IMR-90 (cell line): ENCODE data around the gene FDXR. TPM values are rescaled to one million over a fixed set of nuclear protein-coding genes. Genes with fewer than 3 reads are reported as not detected.

ENCODE experiments used
- ATAC-seq: fragments of 200-7000 bp; cut with Tn5 transposase; 2 replicates; pipeline ENCODE4 v1.9.1; 2020; ENCODE audit warnings: low read depth, mild to moderate bottlenecking, moderate library complexity
- BruUV-seq: library from RNA; stranded (reverse); fragments of 400-500 nt; replicated peaks from 2 replicates; lab custom pipeline; 2021; lab: Mats Ljungman, UMichigan
- CTCF ChIA-PET: fragments of 300-600 bp; formaldehyde crosslinking; extraction: SDS; loops from one replicate; lab custom pipeline; 2021; ENCODE audit warnings: antibody characterized with exemption; lab: Yijun Ruan, JAX
- POLR2A ChIA-PET: fragments of 300-600 bp; sonication (Branson Sonifier 250); formaldehyde crosslinking; loops from one replicate; lab custom pipeline; 2022; ENCODE audit warnings: antibody characterized with exemption; ENCODE audit not compliant: unreplicated experiment; lab: Charles Lee
- DNase-seq: peaks from one replicate; pipeline ENCODE4 v3.0.0; 2013
- H2AFZ ChIP-seq: replicated peaks from 2 replicates; pipeline ENCODE3; 2013; ENCODE audit warnings: low read length, mild to moderate bottlenecking; ENCODE audit not compliant: poor library complexity
- H2AK5ac ChIP-seq: 2 replicates; pipeline ENCODE4 v1.6.1; 2013; ENCODE audit warnings: low read depth, low read length, inconsistent platforms
- H2AK9ac ChIP-seq: replicated peaks from 2 replicates; pipeline ENCODE3; 2013; ENCODE audit warnings: mild to moderate bottlenecking, low read depth, low read length, moderate library complexity; ENCODE audit not compliant: poor library complexity
- H2BK120ac ChIP-seq: 2 replicates; pipeline ENCODE4 v1.6.1; 2013; ENCODE audit warnings: low read depth, low read length, inconsistent platforms
- H2BK15ac ChIP-seq: 3 replicates; pipeline ENCODE4 v1.6.1; 2013; ENCODE audit warnings: low read depth, low read length, inconsistent platforms
- H2BK20ac ChIP-seq: 2 replicates; pipeline ENCODE4 v1.6.1; 2013; ENCODE audit warnings: low read depth, mild to moderate bottlenecking, inconsistent platforms, low read length, moderate library complexity
- H2BK5ac ChIP-seq: 2 replicates; pipeline ENCODE4 v1.6.1; 2013; ENCODE audit warnings: mild to moderate bottlenecking, low read depth, low read length, inconsistent platforms; ENCODE audit not compliant: poor library complexity, severe bottlenecking
- H3K14ac ChIP-seq: replicated peaks from 2 replicates; pipeline ENCODE4 v1.6.1; 2013; ENCODE audit warnings: low read depth, low read length, inconsistent platforms
- H3K18ac ChIP-seq: 2 replicates; pipeline ENCODE4 v1.6.1; 2013; ENCODE audit warnings: low read depth, low read length, control low read depth
- H3K23ac ChIP-seq: 2 replicates; pipeline ENCODE4 v1.6.1; 2013; ENCODE audit warnings: low read depth, low read length, inconsistent platforms
- H3K27ac ChIP-seq: 2 replicates; pipeline ENCODE4 v1.5.1; 2013; ENCODE audit warnings: mild to moderate bottlenecking, control low read depth, low read length; ENCODE audit not compliant: insufficient read depth
- H3K27me3 ChIP-seq: 2 replicates; pipeline ENCODE4 v1.6.1; 2013; ENCODE audit warnings: low read length; ENCODE audit not compliant: control insufficient read depth, insufficient read depth
- H3K36me3 ChIP-seq: 2 replicates; pipeline ENCODE4 v1.6.1; 2013; ENCODE audit warnings: low read length, mixed read lengths; ENCODE audit not compliant: control insufficient read depth, insufficient read depth
- H3K4ac ChIP-seq: 2 replicates; pipeline ENCODE4 v1.6.1; 2013; ENCODE audit warnings: low read depth, low read length, inconsistent platforms
- H3K4me1 ChIP-seq: 2 replicates; pipeline ENCODE4 v1.6.1; 2013; ENCODE audit warnings: low read length, mixed read lengths; ENCODE audit not compliant: control insufficient read depth, insufficient read depth
- H3K4me2 ChIP-seq: 2 replicates; pipeline ENCODE4 v1.6.1; 2013; ENCODE audit warnings: low read depth, mild to moderate bottlenecking, control low read depth, low read length, moderate library complexity
- H3K4me3 ChIP-seq: 2 replicates; pipeline ENCODE4 v1.5.1; 2013; ENCODE audit warnings: low read depth, mild to moderate bottlenecking, control low read depth, low read length, moderate library complexity; ENCODE audit not compliant: insufficient read depth
- H3K56ac ChIP-seq: 2 replicates; pipeline ENCODE4 v1.6.1; 2013; ENCODE audit warnings: low read length, inconsistent platforms; ENCODE audit not compliant: insufficient read depth; ENCODE audit errors: extremely low read depth
- H3K79me1 ChIP-seq, 2 experiments: 2 replicates each; pipeline ENCODE4 v1.6.1; 2013; ENCODE audit warnings: low read length in 2 of 2, inconsistent platforms in 1 of 2, low read depth in 1 of 2
- H3K9ac ChIP-seq: 2 replicates; pipeline ENCODE4 v1.6.1; 2013; ENCODE audit warnings: low read depth, low read length, control low read depth
- H3K9me1 ChIP-seq: 2 replicates; pipeline ENCODE4 v1.6.1; 2013; ENCODE audit warnings: low read length, inconsistent platforms; ENCODE audit not compliant: insufficient read depth
- H3K9me3 ChIP-seq: 2 replicates; pipeline ENCODE4 v1.6.1; 2013; ENCODE audit warnings: low read length; ENCODE audit not compliant: control insufficient read depth, insufficient read depth
- H4K20me1 ChIP-seq: 2 replicates; pipeline ENCODE4 v1.6.1; 2013; ENCODE audit warnings: low read length, inconsistent platforms; ENCODE audit not compliant: insufficient read depth
- H4K5ac ChIP-seq: 2 replicates; pipeline ENCODE4 v1.6.1; 2013; ENCODE audit warnings: mild to moderate bottlenecking, low read depth, low read length, control low read depth
- H4K8ac ChIP-seq, 2 experiments: 2 replicates each; pipeline ENCODE4 v1.6.1; 2013; ENCODE audit warnings: low read depth in 2 of 2, low read length in 2 of 2, control low read depth in 1 of 2, inconsistent platforms in 1 of 2
- H4K91ac ChIP-seq: 2 replicates; pipeline ENCODE4 v1.6.1; 2013; ENCODE audit warnings: low read depth, low read length, inconsistent platforms; ENCODE audit not compliant: insufficient read depth
- BHLHE40 ChIP-seq: fragments of 150-350 bp; IDR thresholded peaks from 2 replicates; pipeline ENCODE4 v1.6.1; 2016; ENCODE audit warnings: mild to moderate bottlenecking, low read depth, low read length
- MAZ ChIP-seq: IDR thresholded peaks from 2 replicates; pipeline ENCODE4 v1.6.1; 2012; ENCODE audit warnings: low read depth, mild to moderate bottlenecking, low read length, improper control_type of control experiment, moderate library complexity, borderline replicate concordance
- NFE2L2 ChIP-seq: fragments of 150-350 bp; IDR thresholded peaks from 2 replicates; pipeline ENCODE4 v1.6.1; 2016; ENCODE audit warnings: low read depth, mild to moderate bottlenecking, low read length
- POLR2A ChIP-seq: IDR thresholded peaks from 2 replicates; pipeline ENCODE4 v1.6.1; 2012; ENCODE audit warnings: mild to moderate bottlenecking, low read depth, low read length
- SMC3 ChIP-seq: fragments of 150-350 bp; IDR thresholded peaks from 2 replicates; pipeline ENCODE4 v1.6.1; 2016; ENCODE audit warnings: low read depth, mild to moderate bottlenecking, antibody characterized with exemption, low read length, moderate library complexity
- WGBS, 2 experiments: methylation state at CpG; one replicate each; pipeline versions ENCODE4 v1.1.5 to v1.1.7; 2013; ENCODE audit warnings: missing lambda C conversion rate in 2 of 2; ENCODE audit not compliant: insufficient read length in 1 of 2; ENCODE audit errors: extremely low coverage in 2 of 2; 5-methylcytosine and 5-hydroxymethylcytosine counted together
- dilution Hi-C: fragments of 300-500 bp; cut with HindIII; formaldehyde crosslinking; loops from one replicate; pipeline ENCODE4 v1.14.3; 2018; ENCODE audit warnings: low sequenced_read_pairs; ENCODE audit not compliant: unreplicated experiment
- in situ Hi-C: fragments of 300-500 bp; cut with MboI; formaldehyde crosslinking; loops from 3 replicates; pipeline ENCODE4 v1.14.3; 2019; ENCODE audit warnings: low sequenced_read_pairs, inconsistent platforms, mixed read lengths
- intact Hi-C: fragments of 100-400 bp; cut with micrococcal nuclease; formaldehyde crosslinking; loops from 2 replicates; pipeline ENCODE4 v1.10.0; 2022
- polyA plus RNA-seq, 3 experiments: library from polyadenylated mRNA; depleted of rRNA; stranded (reverse); fragments of >200 nt; gene quantifications; 2 replicates each; pipeline ENCODE4 v1.2.3, GENCODE V29; 2012; ENCODE audit warnings: low replicate concordance in 1 of 3
- total RNA-seq: library from RNA; depleted of rRNA; stranded (reverse); fragments of >200 nt; gene quantifications from 2 replicates; pipeline ENCODE4 v1.2.3, GENCODE V29; 2012
- TF ChIP-seq, protein P1 (sequence below): fragments of 150-350 bp; IDR thresholded peaks from 2 replicates; pipeline ENCODE4 v1.6.1; 2017; ENCODE audit warnings: mild to moderate bottlenecking, antibody characterized with exemption, low read length, low read depth

FDXR gene
- total and polyA plus RNA-seq, 2 of the 4 experiments (the other 2 are of a cell fraction), result 12.4 to 18.6 TPM

DNA sequence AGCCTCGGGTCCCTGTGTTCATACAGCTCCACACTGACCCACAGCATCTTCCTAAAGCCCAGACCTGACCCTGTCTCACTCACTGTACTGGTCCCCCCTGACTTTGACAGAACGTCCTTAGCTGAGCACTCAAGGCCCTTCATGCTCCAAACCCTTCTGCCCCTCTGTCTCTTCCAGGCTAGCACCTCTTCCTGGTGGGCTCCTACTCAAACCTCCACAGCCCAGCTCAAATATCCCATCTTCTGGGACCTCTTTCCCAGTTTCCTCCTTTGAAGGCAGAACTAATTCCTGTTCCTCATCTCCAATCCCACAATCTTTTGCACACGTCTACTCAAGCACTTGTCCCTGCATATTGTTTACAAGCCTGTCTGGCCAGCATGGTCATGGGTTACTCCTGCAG, 21.9 kb downstream of the FDXR start:
- no peak for DNase-seq
- Histone ChIP-seq H3K79me1 (no peaks in the 10 kb centered on the region), H2AK9ac (no peak overlapping the region), H3K9me1 (no peaks in the 10 kb centered on the region), H4K5ac (no peak overlapping the region), H3K56ac (no peak overlapping the region), H2BK20ac (no peak overlapping the region), H3K18ac (no peak overlapping the region), H3K36me3 (no peaks in the 10 kb centered on the region), H2BK5ac (no peak overlapping the region), H3K4me3 (no peak overlapping the region), H3K27me3 (peaks cover 51% of the 10 kb centered on the region), H3K14ac (no peak overlapping the region), H2BK120ac (no peak overlapping the region), H4K20me1 (no peaks in the 10 kb centered on the region; the same call in 1 of the 2 replicates), H3K4me1 (no peaks in the 10 kb centered on the region), H3K9me3 (peaks cover 2% of the 10 kb centered on the region; the same call in 1 of the 2 replicates), H2AK5ac (no peak overlapping the region), H4K8ac (no peak overlapping the region), H3K4me2 (no peak overlapping the region), H3K23ac (no peak overlapping the region), H3K9ac (no peak overlapping the region), H2BK15ac (no peak overlapping the region), H3K27ac (no peak overlapping the region), H4K91ac (no peak overlapping the region), H3K4ac (no peak overlapping the region), H2AFZ (no peak overlapping the region)
- no peak for ATAC-seq
- in situ Hi-C loops (loop anchor here (25.0 kb wide), 1 partner anchor 639 kb away; the partner anchor contains the start of genes RPL38 and TTYH2), dilution Hi-C loops (no loop called here), intact Hi-C loops (no loop called here)
- CTCF ChIA-PET, result no interaction called here
- POLR2A ChIA-PET, result no interaction called here
- no TSS peak for BruUV-seq
- WGBS, 2 experiments, result 52% methylated on average over 2 of the region's 3 CpGs; no CpG with 5 or more reads in 1 of the 2 experiments
- TF ChIP-seq BHLHE40 (no peak), NFE2L2 (no peak), SMC3 (no peak), POLR2A (no peak), MAZ (no peak)
- TF ChIP-seq, protein P1, sequence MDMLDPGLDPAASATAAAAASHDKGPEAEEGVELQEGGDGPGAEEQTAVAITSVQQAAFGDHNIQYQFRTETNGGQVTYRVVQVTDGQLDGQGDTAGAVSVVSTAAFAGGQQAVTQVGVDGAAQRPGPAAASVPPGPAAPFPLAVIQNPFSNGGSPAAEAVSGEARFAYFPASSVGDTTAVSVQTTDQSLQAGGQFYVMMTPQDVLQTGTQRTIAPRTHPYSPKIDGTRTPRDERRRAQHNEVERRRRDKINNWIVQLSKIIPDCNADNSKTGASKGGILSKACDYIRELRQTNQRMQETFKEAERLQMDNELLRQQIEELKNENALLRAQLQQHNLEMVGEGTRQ, result no peak
